ENCODE results near the gene SF3B3. TPM values are rescaled to one million over a fixed set of nuclear protein-coding genes. Genes with fewer than 3 reads are reported as not detected.
A peak's percentile ranks its signal among the peaks of the same experiment; 100 is the strongest.
"Not testable (repeated sequence)": the region's sequence is repeated elsewhere in the genome, so short reads cannot be mapped to it uniquely, and the experiment has no call there.

Gene SF3B3
- total and polyA plus RNA-seq, 5 experiments from 2014 or later: 85.9 to 277 (median 120) TPM

GRCh38 chr16:70621864-70622263 lies 98.2 kb downstream of the SF3B3 start:
- Mint-ChIP-seq H3K27me3 (peaks cover 0 to 19% (median 0%) of the 10 kb centered on the region in 5 donors), H3K27ac (peak overlapping the region in 1 of 10 donors; percentile 54)
- H3K4me1 Mint-ChIP-seq, H3K36me3 Mint-ChIP-seq, DNase-seq, H3K9me3 Mint-ChIP-seq, ATAC-seq, POLR2A ChIA-PET, H3K4me3 Mint-ChIP-seq: not testable (repeated sequence)

Other genes starting within 250 kb of the SF3B3 start
- 100 to 1,000 TPM; 140 to 144 TPM for gene AARS1, start 234.3 kb upstream of the SF3B3 start, total RNA-seq
- 10 to 100 TPM; 22.9 to 45.6 (median 37.8) TPM for gene AARS1, start 234.3 kb upstream of the SF3B3 start, polyA plus RNA-seq
- gene DDX19B, start 224.6 kb upstream of the SF3B3 start, total RNA-seq: 10 to 100 TPM; 33.7 to 37.9 TPM
- gene DDX19B, start 224.6 kb upstream of the SF3B3 start, polyA plus RNA-seq: 10 to 100 TPM; 34.5 to 48.2 (median 40.0) TPM
- gene DDX19A, start 176.9 kb upstream of the SF3B3 start, total RNA-seq: 10 to 100 TPM; 49.9 to 52.5 TPM
- 10 to 100 TPM; 35.1 to 58.7 (median 42.8) TPM for gene DDX19A, start 176.9 kb upstream of the SF3B3 start, polyA plus RNA-seq
- gene ST3GAL2, start 84.7 kb upstream of the SF3B3 start, total RNA-seq: 10 to 100 TPM; 30.5 to 31.9 TPM
- gene ST3GAL2, start 84.7 kb upstream of the SF3B3 start, polyA plus RNA-seq: 10 to 100 TPM; 14.6 to 23.4 (median 16.5) TPM
- 10 to 100 TPM; 35.2 to 39.7 TPM for gene FCSK, start 69.2 kb upstream of the SF3B3 start, total RNA-seq
- gene FCSK, start 69.2 kb upstream of the SF3B3 start, polyA plus RNA-seq: 1 to 10 TPM; 4.5 to 9.6 (median 9.3) TPM
- 10 to 100 TPM; 57.4 to 57.6 TPM for gene COG4, start 262 bp upstream of the SF3B3 start, total RNA-seq
- gene COG4, start 262 bp upstream of the SF3B3 start, polyA plus RNA-seq: 10 to 100 TPM; 52.4 to 58.6 (median 52.8) TPM
- under 1 TPM in 1 of 2 experiments, not detected in 1; 0.36 TPM for gene IL34, start 122.7 kb downstream of the SF3B3 start, total RNA-seq
- not detected for gene IL34, start 122.7 kb downstream of the SF3B3 start, polyA plus RNA-seq
- 10 to 100 TPM; 23.3 to 26.8 TPM for gene MTSS2, start 162.2 kb downstream of the SF3B3 start, total RNA-seq
- under 1 TPM in 1 of 3 donors, not detected in 2; 0.28 TPM for gene MTSS2, start 162.2 kb downstream of the SF3B3 start, polyA plus RNA-seq

Data from naive thymus-derived CD8-positive, alpha-beta T cell (primary cell).